Lower leg skin (tissue), 4 donors: ENCODE measurements around the gene ACTMAP. TPM values are rescaled to one million over a fixed set of nuclear protein-coding genes. Genes with fewer than 3 reads are reported as not detected.
"Not testable (repeated sequence)": the region's sequence is repeated elsewhere in the genome, so short reads cannot be mapped to it uniquely, and the experiment has no call there.

ENCODE experiments used
- DNase-seq, 2 donors: peaks; one replicate each; pipeline ENCODE4 v3.0.0-alpha.2; 2019; ENCODE audit warnings: low spot score in 2 of 2
- H3K4me3 ChIP-seq: fragments of 200-600 bp; sonication (generic); 2 replicates; pipeline ENCODE4 v1.5.1; 2017; ENCODE audit warnings: mild to moderate bottlenecking, low read depth; ENCODE audit not compliant: poor library complexity, severe bottlenecking
- CTCF ChIP-seq, 3 donors: fragments of 450-650 bp; IDR thresholded peaks; one replicate each; pipeline ENCODE4 v1.5.1; 2016; ENCODE audit warnings: antibody characterized with exemption in 3 of 3, mild to moderate bottlenecking in 3 of 3, moderate library complexity in 2 of 3
- POLR2A ChIP-seq, 2 donors: fragments of 450-650 bp; IDR thresholded peaks; one replicate each; pipeline ENCODE4 v1.6.1; 2016 to 2017; ENCODE audit warnings: antibody characterized with exemption in 2 of 2, mild to moderate bottlenecking in 1 of 2, moderate library complexity in 1 of 2
- WGBS, 2 donors: methylation state at CpG; one replicate each; pipeline ENCODE4 v1.1.5; 2018; 5-methylcytosine and 5-hydroxymethylcytosine counted together
- intact Hi-C: fragments of 100-400 bp; cut with DNase I; formaldehyde crosslinking; loops from one replicate; pipeline ENCODE4 v1.15.0; 2023; ENCODE audit warnings: low total_unique reads
- total RNA-seq, 4 donors: library from RNA; depleted of rRNA; stranded (reverse); fragments of >200 nt; gene quantifications; one replicate each; pipeline ENCODE4 v1.1.0, GENCODE V29; 2016

The ACTMAP gene
- total RNA-seq, 4 donors from 2014 or later = 4.1 to 8.5 (median 4.6) TPM

- no peak for TF ChIP-seq POLR2A (IDR thresholded peaks at IDR 0.05)
- no peak for TF ChIP-seq CTCF (IDR thresholded peaks at IDR 0.05)
- H3K4me3 ChIP-seq = no peak overlapping the region
- DNase-seq = no peak
- intact Hi-C loops = no loop called here
- WGBS, 2 donors = 90 to 96% methylated on average over 14 of the region's 14 CpGs
These were observed 47.1 kb upstream of the ACTMAP start for GRCh38 chr19:40797166-40797962.

DNA sequence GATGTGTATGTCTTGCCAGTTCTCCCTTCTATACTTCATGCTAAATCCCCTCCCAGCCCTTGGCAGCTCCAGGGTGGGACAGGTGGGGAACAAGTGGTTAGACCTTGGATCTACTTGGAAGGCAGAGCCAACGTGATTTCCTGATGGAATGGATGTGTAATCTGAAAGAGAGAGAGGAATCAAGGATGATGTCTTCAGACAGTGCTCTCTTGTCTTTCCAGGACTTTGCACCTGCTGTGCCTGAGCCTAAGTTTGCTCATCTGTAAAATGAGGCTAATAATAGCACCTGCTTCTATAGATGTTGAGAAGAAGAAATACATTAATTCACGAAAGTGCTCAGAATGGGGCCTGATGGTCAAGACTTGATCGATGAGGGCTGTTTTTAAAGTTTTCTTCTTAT lies 41.7 kb upstream of the ACTMAP start:
- no peak for DNase-seq
- no peak for TF ChIP-seq POLR2A (IDR thresholded peaks at IDR 0.05)
- TF ChIP-seq CTCF (IDR thresholded peaks at IDR 0.05) = no peak
- no peak overlapping the region for H3K4me3 ChIP-seq
- intact Hi-C loops = no loop called here
- 62 to 69% methylated on average over 3 of the region's 3 CpGs for WGBS, 2 donors

DNA sequence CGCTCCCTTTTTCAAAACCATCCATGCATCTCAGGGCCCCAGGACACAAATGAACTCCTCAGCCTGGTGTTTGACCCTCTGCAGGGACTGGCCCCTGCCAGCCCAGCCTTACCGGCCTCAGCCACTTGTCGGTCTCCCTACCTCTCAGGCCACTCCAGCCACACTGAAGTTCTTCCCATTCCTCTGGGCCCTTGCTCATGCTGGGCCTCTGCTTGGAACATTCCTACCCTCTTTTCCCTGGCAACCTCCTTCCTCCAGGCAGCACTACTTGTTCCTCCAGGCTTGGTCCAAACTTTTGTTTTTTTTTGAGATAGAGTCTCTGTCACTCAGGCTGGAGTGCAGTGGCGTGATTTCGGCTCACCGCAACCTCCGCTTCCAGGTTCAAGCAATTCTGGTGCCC lies 41.1 kb upstream of the ACTMAP start:
- H3K4me3 ChIP-seq = no peak overlapping the region
- WGBS, 2 donors = 71 to 95% methylated on average over 7 of the region's 7 CpGs
- intact Hi-C loops = no loop called here
- no peak for TF ChIP-seq POLR2A (IDR thresholded peaks at IDR 0.05)
- TF ChIP-seq CTCF (IDR thresholded peaks at IDR 0.05) = no peak
- DNase-seq = no peak

DNA sequence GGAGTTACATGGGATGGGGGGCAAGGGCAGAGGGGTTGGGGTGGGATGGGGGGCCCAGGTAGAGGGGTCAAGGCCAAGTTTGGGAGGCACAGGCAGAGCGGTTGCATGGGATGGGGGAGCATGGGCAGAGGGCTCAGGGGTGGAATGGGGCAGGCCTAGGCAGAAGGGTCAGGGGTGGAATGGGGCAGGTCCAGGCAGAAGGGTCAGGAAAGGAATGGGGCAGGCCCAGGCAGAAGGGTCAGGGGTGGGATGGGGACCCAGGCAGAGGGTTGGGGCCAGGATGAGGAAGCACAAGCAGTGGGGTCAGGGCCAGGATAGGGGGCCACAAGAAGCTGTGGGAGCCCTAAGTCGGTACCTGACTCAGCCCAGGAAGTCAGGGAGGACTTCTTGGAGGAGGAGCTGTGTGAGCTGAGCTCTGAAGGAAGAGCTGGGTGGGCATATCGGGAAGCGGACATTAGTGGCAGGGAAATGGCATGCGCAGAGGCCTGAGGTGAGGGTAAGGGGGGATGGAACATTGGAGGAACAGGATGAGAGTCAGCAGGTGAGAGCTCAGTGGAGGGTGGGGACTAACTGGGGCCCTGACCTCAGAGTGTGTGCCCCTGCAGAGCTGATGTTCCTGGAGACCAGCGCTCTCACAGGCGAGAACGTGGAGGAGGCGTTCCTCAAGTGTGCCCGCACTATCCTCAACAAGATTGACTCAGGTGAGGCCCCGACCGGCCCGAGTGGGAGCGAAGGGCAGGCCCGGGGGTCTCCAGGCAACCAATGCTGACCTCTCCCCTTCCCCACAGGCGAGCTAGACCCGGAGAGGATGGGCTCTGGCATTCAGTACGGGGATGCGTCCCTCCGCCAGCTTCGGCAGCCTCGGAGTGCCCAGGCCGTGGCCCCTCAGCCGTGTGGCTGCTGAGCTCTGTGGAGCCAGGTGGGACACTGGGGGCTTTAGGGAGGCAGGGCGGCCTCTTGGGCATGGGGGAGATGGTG lies 36.1 kb upstream of the ACTMAP start:
- 91 to 94% methylated on average over 24 to 25 of the region's 25 CpGs for WGBS, 2 donors
- DNase-seq = no peak
- TF ChIP-seq CTCF (IDR thresholded peaks at IDR 0.05) (no peak), POLR2A (IDR thresholded peaks at IDR 0.05) (no peak)
- intact Hi-C loops = no loop called here
- H3K4me3 ChIP-seq = no peak overlapping the region

DNA sequence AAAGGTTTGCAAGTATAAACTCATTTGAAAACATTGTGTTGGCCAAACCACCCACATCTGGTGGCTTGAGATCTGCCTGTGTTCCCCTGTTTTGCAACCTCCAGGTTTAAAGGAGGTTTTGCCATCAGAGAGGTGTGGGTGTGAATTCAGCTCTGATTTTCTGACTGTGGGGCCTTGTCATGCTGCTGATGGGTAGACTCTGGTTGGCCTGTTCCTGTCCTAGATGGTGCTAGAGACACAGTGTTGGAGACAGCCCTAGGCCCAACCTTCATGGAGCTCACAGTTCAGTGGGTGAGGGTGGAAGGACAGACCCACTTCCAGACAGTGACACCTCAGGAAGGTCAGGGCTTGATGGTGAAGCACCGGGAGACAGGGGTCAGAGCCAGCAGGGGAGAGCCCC lies 35.2 kb upstream of the ACTMAP start:
- intact Hi-C loops = no loop called here
- TF ChIP-seq CTCF (IDR thresholded peaks at IDR 0.05) (no peak), POLR2A (IDR thresholded peaks at IDR 0.05) (no peak)
- DNase-seq = no peak
- H3K4me3 ChIP-seq = no peak overlapping the region
- 72 to 100% methylated on average over 1 of the region's 1 CpG for WGBS, 2 donors

- intact Hi-C loops, DNase-seq, H3K4me3 ChIP-seq: not testable (repeated sequence)
- WGBS, 2 donors = 97 to 100% methylated on average over 2 of the region's 2 CpGs
These were observed 33.9 kb upstream of the ACTMAP start for GRCh38 chr19:40784146-40784545.
